ENCODE measurements around the gene FAM170A. TPM values are rescaled to one million over a fixed set of nuclear protein-coding genes. Genes with fewer than 3 reads are reported as not detected.

The FAM170A gene
- total RNA-seq, 5 donors from 2014 or later (not counting 1 experiment from before 2014, with no cell fraction given), result 0.32 TPM; not detected in 4

DNA sequence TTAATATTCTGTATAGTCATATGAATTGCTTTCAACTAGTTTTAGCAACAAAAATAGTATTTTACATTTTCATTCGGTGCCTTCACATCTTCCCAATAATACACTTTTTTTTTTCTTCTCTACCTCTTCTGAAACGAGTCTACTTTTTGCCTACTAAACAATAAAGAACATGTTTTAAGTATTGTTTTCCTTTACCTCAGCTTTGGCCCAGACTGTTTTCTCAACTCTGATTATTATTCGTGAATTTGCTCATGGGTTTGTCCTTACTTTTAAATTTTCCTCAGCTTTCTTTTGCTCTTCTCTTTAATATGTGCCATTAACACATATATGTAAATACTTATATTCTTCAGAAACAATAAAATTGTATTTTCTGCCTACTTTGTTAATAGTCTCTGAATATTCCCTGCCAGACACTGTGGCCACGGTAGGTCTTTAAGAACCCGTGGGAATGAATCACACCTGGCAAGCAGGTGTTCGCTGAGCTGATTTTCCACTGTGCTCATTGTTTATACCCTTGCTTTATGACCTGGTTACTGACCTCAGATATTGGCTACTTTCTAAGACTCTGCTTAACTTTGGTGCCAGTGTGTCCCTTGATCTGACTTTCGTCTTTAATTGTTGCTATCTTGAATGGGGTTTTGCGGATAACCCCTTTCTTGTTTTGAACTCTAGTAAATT, 49.1 kb downstream of the FAM170A start:
- ATAC-seq (replicated peaks in 1 of 4) (no peak), DNase-seq (no peak)
- H3K36me3 Mint-ChIP-seq, result no peaks in the 10 kb centered on the region
- H3K27me3 Mint-ChIP-seq, result peaks cover 2 to 8% of the 10 kb centered on the region in 2 donors
- H3K27ac ChIP-seq (ENCODE audit: low read length), result no peak overlapping the region
- no peaks in the 10 kb centered on the region for H3K4me1 Mint-ChIP-seq
- WGBS (ENCODE audit: insufficient coverage), result 60% methylated on average over 3 of the region's 8 CpGs
- H3K4me1 ChIP-seq (ENCODE audit: control insufficient read depth in 1 of 2, extremely low read depth in 1 of 2, insufficient read depth in 2 of 2, low read length in 2 of 2), result no peaks in the 10 kb centered on the region
- peaks cover 0 to 4% of the 10 kb centered on the region in 2 experiments for H3K27me3 ChIP-seq (replicated peaks in 1 of 2; ENCODE audit: control insufficient read depth in 2 of 2, extremely low read depth in 1 of 2, insufficient read depth in 2 of 2, low read length in 1 of 2)
- ChIA-PET POLR2A (no interaction called here), CTCF (no interaction called here)
- H3K27ac Mint-ChIP-seq, result no peak overlapping the region
- H3K36me3 ChIP-seq (ENCODE audit: control insufficient read depth in 2 of 2, extremely low read depth in 1 of 2, insufficient read depth in 1 of 2, low read length in 1 of 2), result no peaks in the 10 kb centered on the region
- peaks cover 0 to 6% (median 0%) of the 10 kb centered on the region in 3 donors for H3K9me3 Mint-ChIP-seq
- no peak overlapping the region for H3K4me3 ChIP-seq (ENCODE audit: control insufficient read depth in 1 of 2, extremely low read depth in 1 of 2, low read length in 1 of 2)
- H3K9me3 ChIP-seq, result no peaks in the 10 kb centered on the region
- no peak overlapping the region for H3K4me3 Mint-ChIP-seq

DNA sequence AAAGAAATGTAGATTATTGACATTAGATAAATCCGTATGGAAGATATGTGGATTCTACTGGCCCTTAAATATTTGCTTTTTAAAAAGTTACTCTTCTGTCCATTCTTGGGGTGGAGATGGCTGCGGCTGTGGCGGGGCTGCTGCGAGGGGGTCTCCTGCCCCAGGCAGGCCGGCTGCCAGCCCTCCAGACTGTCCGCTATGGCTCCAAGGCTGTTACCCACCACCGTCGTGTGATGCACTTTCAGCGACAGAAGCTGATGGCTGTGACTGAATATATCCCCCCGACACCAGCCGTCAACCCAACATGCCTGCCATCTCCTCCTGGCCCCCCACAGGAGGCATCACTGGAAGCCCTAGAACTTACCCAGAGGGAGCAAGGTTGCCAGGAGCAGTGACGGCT, 50.7 kb downstream of the FAM170A start:
- H3K27ac Mint-ChIP-seq, result no peak overlapping the region
- no peak overlapping the region for H3K4me3 Mint-ChIP-seq
- H3K9me3 ChIP-seq, result no peaks in the 10 kb centered on the region
- H3K27me3 Mint-ChIP-seq, result peaks cover 2 to 8% of the 10 kb centered on the region in 2 donors
- H3K4me1 Mint-ChIP-seq, result no peaks in the 10 kb centered on the region
- peaks cover 0 to 4% of the 10 kb centered on the region in 2 experiments for H3K27me3 ChIP-seq (replicated peaks in 1 of 2; ENCODE audit: control insufficient read depth in 2 of 2, extremely low read depth in 1 of 2, insufficient read depth in 2 of 2, low read length in 1 of 2)
- no peaks in the 10 kb centered on the region for H3K36me3 Mint-ChIP-seq
- DNase-seq, result no peak
- H3K4me3 ChIP-seq (ENCODE audit: control insufficient read depth in 1 of 2, extremely low read depth in 1 of 2, low read length in 1 of 2), result no peak overlapping the region
- H3K36me3 ChIP-seq (ENCODE audit: control insufficient read depth in 2 of 2, extremely low read depth in 1 of 2, insufficient read depth in 1 of 2, low read length in 1 of 2), result no peaks in the 10 kb centered on the region
- peaks cover 0 to 8% (median 7%) of the 10 kb centered on the region in 3 donors for H3K9me3 Mint-ChIP-seq
- no peak overlapping the region for H3K27ac ChIP-seq (ENCODE audit: low read length)
- ChIA-PET POLR2A (no interaction called here), CTCF (no interaction called here)
- 88% methylated on average over 6 of the region's 12 CpGs for WGBS (ENCODE audit: insufficient coverage)
- H3K4me1 ChIP-seq (ENCODE audit: control insufficient read depth in 1 of 2, extremely low read depth in 1 of 2, insufficient read depth in 2 of 2, low read length in 2 of 2), result no peaks in the 10 kb centered on the region
- no peak for ATAC-seq (replicated peaks in 1 of 4)

- Histone ChIP-seq H3K36me3 (ENCODE audit: control insufficient read depth in 2 of 2, extremely low read depth in 1 of 2, insufficient read depth in 1 of 2, low read length in 1 of 2) (no peaks in the 10 kb centered on the region), H3K27ac (ENCODE audit: low read length) (no peak overlapping the region), H3K4me3 (ENCODE audit: control insufficient read depth in 1 of 2, extremely low read depth in 1 of 2, low read length in 1 of 2) (no peak overlapping the region), H3K9me3 (no peaks in the 10 kb centered on the region), H3K4me1 (ENCODE audit: control insufficient read depth in 1 of 2, extremely low read depth in 1 of 2, insufficient read depth in 2 of 2, low read length in 2 of 2) (no peaks in the 10 kb centered on the region), H3K27me3 (replicated peaks in 1 of 2; ENCODE audit: control insufficient read depth in 2 of 2, extremely low read depth in 1 of 2, insufficient read depth in 2 of 2, low read length in 1 of 2) (peaks cover 0 to 4% of the 10 kb centered on the region in 2 experiments)
- no peak overlapping the region for H3K27ac Mint-ChIP-seq
- POLR2A ChIA-PET, result no interaction called here
- no peak for DNase-seq
- H3K4me3 Mint-ChIP-seq, result no peak overlapping the region
- H3K9me3 Mint-ChIP-seq, result peaks cover 0 to 7% (median 3%) of the 10 kb centered on the region in 3 donors
- ATAC-seq (replicated peaks in 1 of 4), result no peak
- CTCF ChIA-PET, result no interaction called here
- peaks cover 2 to 8% of the 10 kb centered on the region in 2 donors for H3K27me3 Mint-ChIP-seq
- no peaks in the 10 kb centered on the region for H3K36me3 Mint-ChIP-seq
- H3K4me1 Mint-ChIP-seq, result no peaks in the 10 kb centered on the region
- no CpG with 5 or more reads among the region's 2 CpGs for WGBS (ENCODE audit: insufficient coverage)
These were observed 52.4 kb downstream of the FAM170A start for GRCh38 chr5:119681734-119682133.

DNA sequence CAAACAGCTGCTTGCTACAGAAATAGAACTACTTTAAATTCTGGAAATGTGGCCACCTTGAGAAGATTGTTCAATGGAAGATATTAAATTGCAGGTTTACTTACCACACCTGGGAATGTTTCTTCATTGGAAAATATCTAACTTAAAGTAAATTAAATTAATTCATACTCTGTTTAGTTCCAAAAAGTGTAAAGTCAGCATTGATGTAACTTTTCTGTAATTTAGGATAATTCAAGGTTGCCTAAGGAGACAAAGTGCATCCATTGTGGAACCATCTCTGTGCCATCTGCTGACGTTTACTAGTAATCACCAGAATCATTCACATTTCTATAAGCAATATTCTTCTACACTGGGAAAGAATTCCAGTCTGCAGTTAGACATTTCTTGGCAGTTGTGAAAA, 53.0 kb downstream of the FAM170A start:
- DNase-seq (no peak), ATAC-seq (replicated peaks in 1 of 4) (no peak)
- H3K4me1 ChIP-seq (ENCODE audit: control insufficient read depth in 1 of 2, extremely low read depth in 1 of 2, insufficient read depth in 2 of 2, low read length in 2 of 2), result no peaks in the 10 kb centered on the region
- peaks cover 2 to 8% of the 10 kb centered on the region in 2 donors for H3K27me3 Mint-ChIP-seq
- WGBS (ENCODE audit: insufficient coverage), result no CpG with 5 or more reads among the region's 1 CpG
- H3K4me3 ChIP-seq (ENCODE audit: control insufficient read depth in 1 of 2, extremely low read depth in 1 of 2, low read length in 1 of 2), result no peak overlapping the region
- no peaks in the 10 kb centered on the region for H3K36me3 Mint-ChIP-seq
- H3K9me3 Mint-ChIP-seq, result peaks cover 0 to 7% (median 3%) of the 10 kb centered on the region in 3 donors
- ChIA-PET POLR2A (no interaction called here), CTCF (no interaction called here)
- H3K4me3 Mint-ChIP-seq, result no peak overlapping the region
- no peaks in the 10 kb centered on the region for H3K9me3 ChIP-seq
- peaks cover 0 to 4% of the 10 kb centered on the region in 2 experiments for H3K27me3 ChIP-seq (replicated peaks in 1 of 2; ENCODE audit: control insufficient read depth in 2 of 2, extremely low read depth in 1 of 2, insufficient read depth in 2 of 2, low read length in 1 of 2)
- H3K27ac ChIP-seq (ENCODE audit: low read length), result no peak overlapping the region
- no peak overlapping the region for H3K27ac Mint-ChIP-seq
- H3K36me3 ChIP-seq (ENCODE audit: control insufficient read depth in 2 of 2, extremely low read depth in 1 of 2, insufficient read depth in 1 of 2, low read length in 1 of 2), result no peaks in the 10 kb centered on the region
- H3K4me1 Mint-ChIP-seq, result no peaks in the 10 kb centered on the region

Other genes with a start within 250 kb of the FAM170A start
- 10 to 100 TPM; 32.1 to 79.6 (median 54.0) TPM for gene HSD17B4, start 177.1 kb upstream of the FAM170A start, total RNA-seq